HepG2 (cell line): Measurements from ENCODE around the gene PAQR7. TPM values are rescaled to one million over a fixed set of nuclear protein-coding genes. Genes with fewer than 3 reads are reported as not detected.
A peak's percentile ranks its signal among the peaks of the same experiment; 100 is the strongest.

Source experiments
- AHDC1 ChIP-seq: sonication (generic); formaldehyde crosslinking; IDR thresholded peaks from 2 replicates; pipeline ENCODE4 v1.5.1; 2020; ENCODE audit warnings: mild to moderate bottlenecking, missing genetic modification reagents, borderline replicate concordance
- CBX5 ChIP-seq: sonication (generic); formaldehyde crosslinking; IDR thresholded peaks from 2 replicates; pipeline ENCODE4 v1.4.0; 2020; ENCODE audit warnings: missing genetic modification reagents, borderline replicate concordance
- CEBPB ChIP-seq: IDR thresholded peaks from 2 replicates; pipeline ENCODE4 v1.6.1; 2011; ENCODE audit warnings: low read depth, low read length, improper control_type of control experiment, borderline replicate concordance
- FLYWCH1 ChIP-seq: sonication (generic); formaldehyde crosslinking; IDR thresholded peaks from 2 replicates; pipeline ENCODE4 v1.8.1; 2023; ENCODE audit warnings: mild to moderate bottlenecking, missing genetic modification reagents
- FOXK1 ChIP-seq: sonication (generic); formaldehyde crosslinking; IDR thresholded peaks from 2 replicates; pipeline ENCODE4 v1.4.0; 2020; ENCODE audit warnings: low read depth, missing genetic modification reagents, borderline replicate concordance
- GABPB1 ChIP-seq: IDR thresholded peaks from 2 replicates; pipeline ENCODE4 v1.6.1; 2016; ENCODE audit warnings: mild to moderate bottlenecking, missing genetic modification reagents, moderate library complexity, missing compliant biosample characterization
- GFI1 ChIP-seq: sonication (generic); formaldehyde crosslinking; IDR thresholded peaks from 2 replicates; pipeline ENCODE4 v1.5.0; 2020; ENCODE audit warnings: missing genetic modification reagents, mild to moderate bottlenecking, borderline replicate concordance
- GRHL1 ChIP-seq: sonication (generic); formaldehyde crosslinking; conservative IDR thresholded peaks from 2 replicates; pipeline ENCODE4 v1.8.0; 2022; ENCODE audit warnings: missing genetic modification reagents
- HOXA3 ChIP-seq: sonication (generic); formaldehyde crosslinking; IDR thresholded peaks from 2 replicates; pipeline ENCODE4 v1.5.0; 2020; ENCODE audit warnings: missing genetic modification reagents
- IRF2 ChIP-seq: IDR thresholded peaks from 2 replicates; pipeline ENCODE4 v1.6.1; 2018; ENCODE audit warnings: missing genetic modification reagents, missing compliant biosample characterization
- MTF1 ChIP-seq: sonication (generic); formaldehyde crosslinking; IDR thresholded peaks from 2 replicates; pipeline ENCODE4 v1.5.0; 2020; ENCODE audit warnings: missing genetic modification reagents
- NKX3-1 ChIP-seq: sonication (generic); formaldehyde crosslinking; IDR thresholded peaks from 2 replicates; pipeline ENCODE4 v1.5.0; 2020; ENCODE audit warnings: missing genetic modification reagents
- PATZ1 ChIP-seq: sonication (generic); formaldehyde crosslinking; IDR thresholded peaks from 2 replicates; pipeline ENCODE4 v1.4.0; 2020; ENCODE audit warnings: missing genetic modification reagents
- REL ChIP-seq: sonication (generic); formaldehyde crosslinking; conservative IDR thresholded peaks from 2 replicates; pipeline ENCODE4 v1.8.0; 2022; ENCODE audit warnings: mild to moderate bottlenecking, missing genetic modification reagents, moderate library complexity
- SIX4 ChIP-seq: sonication (generic); formaldehyde crosslinking; IDR thresholded peaks from 2 replicates; pipeline ENCODE4 v1.4.0; 2020; ENCODE audit warnings: missing genetic modification reagents
- SMAD3 ChIP-seq: sonication (generic); formaldehyde crosslinking; IDR thresholded peaks from 2 replicates; pipeline ENCODE4 v1.4.0; 2020; ENCODE audit warnings: missing genetic modification reagents
- ZNF101 ChIP-seq: sonication (generic); formaldehyde crosslinking; IDR thresholded peaks from 2 replicates; pipeline ENCODE4 v1.4.0; 2020; ENCODE audit warnings: mild to moderate bottlenecking, low read depth, missing genetic modification reagents, borderline replicate concordance
- ZNF550 ChIP-seq: sonication (generic); formaldehyde crosslinking; IDR thresholded peaks from 2 replicates; pipeline ENCODE4 v1.4.0; 2020; ENCODE audit warnings: mild to moderate bottlenecking, missing genetic modification reagents, borderline replicate concordance
- ZNF660 ChIP-seq: sonication (generic); formaldehyde crosslinking; IDR thresholded peaks from 2 replicates; pipeline ENCODE4 v1.5.1; 2020; ENCODE audit warnings: mild to moderate bottlenecking, low read depth, missing genetic modification reagents, borderline replicate concordance
- ZNF737 ChIP-seq: sonication (generic); formaldehyde crosslinking; IDR thresholded peaks from 2 replicates; pipeline ENCODE4 v1.5.0; 2020; ENCODE audit warnings: missing genetic modification reagents, mild to moderate bottlenecking, borderline replicate concordance
- ZNF747 ChIP-seq: sonication (generic); formaldehyde crosslinking; IDR thresholded peaks from 2 replicates; pipeline ENCODE4 v1.8.1; 2023; ENCODE audit warnings: missing genetic modification reagents, mild to moderate bottlenecking, borderline replicate concordance
- polyA plus RNA-seq, 8 experiments: library from polyadenylated mRNA; depleted of rRNA in 3 of 8; stranded (reverse) in 7 of 8; unstranded in 1 of 8; fragments of >200 nt; fragmentation: Illumina TruSeq in 4 of 8; extraction: Trizol in 4 of 8; gene quantifications; 2 replicates each; pipeline versions ENCODE4 v1.2.1 to v1.2.3, GENCODE V29; 2011 to 2016; ENCODE audit warnings: low read depth in 4 of 8, missing spikeins in 1 of 8, mixed read lengths in 1 of 8; ENCODE audit not compliant: insufficient read depth in 1 of 8
- total RNA-seq, 5 experiments: library from RNA; depleted of rRNA; stranded (reverse); fragments of >200 nt; fragmentation: Illumina TruSeq; extraction: Trizol; gene quantifications; 2 replicates each; pipeline ENCODE4 v1.2.3, GENCODE V29; 2016; ENCODE audit warnings: low read depth in 1 of 5

The PAQR7 gene
- total and polyA plus RNA-seq, 2 of the 13 experiments (the other 11 are each of a cell fraction or from before 2014, with no cell fraction given) = 13.2 to 16.6 TPM

- no peak for TF ChIP-seq ZNF550 (CRISPR knock-in tag)
- TF ChIP-seq CEBPB = no peak
- TF ChIP-seq SMAD3 (CRISPR knock-in tag) = no peak
- TF ChIP-seq HOXA3 (CRISPR knock-in tag) = no peak
- TF ChIP-seq FLYWCH1 (CRISPR knock-in tag) = no peak
- no peak for TF ChIP-seq ZNF737 (CRISPR knock-in tag)
- TF ChIP-seq CBX5 (CRISPR knock-in tag) = no peak
- no peak for TF ChIP-seq GFI1
- no peak for TF ChIP-seq GABPB1 (CRISPR knock-in tag)
- TF ChIP-seq ZNF660 (CRISPR knock-in tag) = no peak
- TF ChIP-seq IRF2 (CRISPR knock-in tag) = no peak
- no peak for TF ChIP-seq REL
- no peak for TF ChIP-seq AHDC1
- no peak for TF ChIP-seq ZNF101 (CRISPR knock-in tag)
- 0 out of 2 replicates have a peak, but pooled peaks have one; percentile 6 for TF ChIP-seq SIX4 (CRISPR knock-in tag)
- TF ChIP-seq ZNF747 (CRISPR knock-in tag) = no peak
- no peak for TF ChIP-seq NKX3-1 (CRISPR knock-in tag)
- TF ChIP-seq MTF1 (CRISPR knock-in tag) = no peak
- TF ChIP-seq FOXK1 = no peak
- TF ChIP-seq GRHL1 (CRISPR knock-in tag) = no peak
- TF ChIP-seq PATZ1 (CRISPR knock-in tag) = no peak
These were observed 8.1 kb downstream of the PAQR7 start (continued) for GRCh38 chr1:25867210-25867991.
